Measurements from ENCODE around the gene FGF22. TPM values are rescaled to one million over a fixed set of nuclear protein-coding genes. Genes with fewer than 3 reads are reported as not detected.

The FGF22 gene
- total RNA-seq, 4 donors from 2014 or later, result 0.67 to 4.7 (median 1.2) TPM

GRCh38 chr19:633786-634639, 5.7 kb upstream of the FGF22 start:
- peaks cover 0 to 23% of the 10 kb centered on the region in 2 donors for H3K36me3 ChIP-seq
- H3K27me3 ChIP-seq, result no peaks in the 10 kb centered on the region
- H3K9me3 ChIP-seq, result no peaks in the 10 kb centered on the region
- peaks cover 3 to 60% (median 20%) of the 10 kb centered on the region in 3 donors for H3K4me1 ChIP-seq
- TF ChIP-seq POLR2A (IDR thresholded peaks at IDR 0.05) (no peak), POLR2AphosphoS5 (IDR thresholded peaks at IDR 0.05) (no peak), CTCF (IDR thresholded peaks at IDR 0.05) (no peak), EP300 (IDR thresholded peaks at IDR 0.05) (no peak)
- H3K27ac ChIP-seq, result peak overlapping the region in 2 of 4 donors; percentile 80 to 81
- H3K4me3 ChIP-seq, result peak overlapping the region; percentile 73 to 90
- 4 to 20% methylated on average over 5 to 19 of the region's 32 CpGs for WGBS, 2 donors (ENCODE audit: low coverage in 1 of 2)
- ATAC-seq, result peak; percentile 4

GRCh38 chr19:634975-635652, 4.6 kb upstream of the FGF22 start:
- Histone ChIP-seq H3K27me3 (no peaks in the 10 kb centered on the region), H3K27ac (no peak overlapping the region), H3K4me1 (peaks cover 3 to 59% (median 24%) of the 10 kb centered on the region in 3 donors), H3K36me3 (peaks cover 0 to 12% of the 10 kb centered on the region in 2 donors), H3K4me3 (no peak overlapping the region), H3K9me3 (no peaks in the 10 kb centered on the region)
- no peak for TF ChIP-seq EP300 (IDR thresholded peaks at IDR 0.05)
- TF ChIP-seq CTCF (IDR thresholded peaks at IDR 0.05), result no peak
- ATAC-seq, result no peak
- WGBS, 2 donors (ENCODE audit: low coverage in 1 of 2), result 81 to 86% methylated on average over 7 to 11 of the region's 16 CpGs

GRCh38 chr19:638906-639252, 800 bp upstream of the FGF22 start:
- Histone ChIP-seq H3K4me3 (peak overlapping the region; percentile 27 to 55), H3K36me3 (no peaks in the 10 kb centered on the region), H3K27me3 (no peaks in the 10 kb centered on the region), H3K27ac (peak overlapping the region in 2 of 4 donors; percentile 62 to 69), H3K9me3 (no peaks in the 10 kb centered on the region), H3K4me1 (peaks cover 3 to 32% (median 14%) of the 10 kb centered on the region in 3 donors)
- TF ChIP-seq CTCF (IDR thresholded peaks at IDR 0.05) (no peak), EP300 (IDR thresholded peaks at IDR 0.05) (no peak), POLR2AphosphoS5 (IDR thresholded peaks at IDR 0.05) (no peak)
- WGBS, 2 donors (ENCODE audit: low coverage in 1 of 2), result 80% methylated on average over 1 of the region's 17 CpGs; no CpG with 5 or more reads in 1 of the 2 donors
- ATAC-seq, result no peak

GRCh38 chr19:640161-640558, 481 bp downstream of the FGF22 start:
- no peak for TF ChIP-seq CTCF (IDR thresholded peaks at IDR 0.05)
- no peak for TF ChIP-seq POLR2A (IDR thresholded peaks at IDR 0.05)
- TF ChIP-seq POLR2AphosphoS5 (IDR thresholded peaks at IDR 0.05), result no peak
- no peak for TF ChIP-seq EP300 (IDR thresholded peaks at IDR 0.05)
- Histone ChIP-seq H3K36me3 (peaks cover 0 to 9% of the 10 kb centered on the region in 2 donors), H3K27me3 (no peaks in the 10 kb centered on the region), H3K9me3 (no peaks in the 10 kb centered on the region), H3K4me3 (peak overlapping the region; percentile 26 to 55), H3K27ac (peak overlapping the region in 3 of 4 donors; percentile 56 to 75 (median 69)), H3K4me1 (peaks cover 0 to 20% (median 6%) of the 10 kb centered on the region in 3 donors)
- ATAC-seq, result no peak
- WGBS, 2 donors (ENCODE audit: low coverage in 1 of 2), result no CpG with 5 or more reads among the region's 25 CpGs
